ENCODE results near the gene SACS.
"Not testable (repeated sequence)": the region's sequence is repeated elsewhere in the genome, so short reads cannot be mapped to it uniquely, and the experiment has no call there.

Gene SACS

DNA sequence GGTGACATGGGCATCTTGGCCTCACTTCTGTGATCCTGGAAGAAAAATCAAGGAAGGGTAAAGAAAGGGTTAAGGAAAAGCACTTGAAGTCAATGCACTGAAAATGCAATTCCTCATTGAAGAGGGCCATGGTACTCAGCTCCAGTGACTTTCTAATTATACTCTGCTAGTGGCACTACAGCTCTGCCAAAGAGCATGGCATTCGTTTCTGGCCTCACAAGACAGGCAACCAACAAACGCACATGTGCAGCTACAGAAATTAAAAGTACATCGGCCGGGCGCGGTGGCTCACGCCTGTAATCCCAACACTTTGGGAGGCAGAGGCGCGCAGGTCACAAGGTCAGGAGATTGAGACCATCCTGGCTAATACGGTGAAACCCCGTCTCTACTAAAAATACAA, 21.8 kb downstream of the SACS start:
- DNase-seq (ENCODE audit: low spot score) = no peak

DNA sequence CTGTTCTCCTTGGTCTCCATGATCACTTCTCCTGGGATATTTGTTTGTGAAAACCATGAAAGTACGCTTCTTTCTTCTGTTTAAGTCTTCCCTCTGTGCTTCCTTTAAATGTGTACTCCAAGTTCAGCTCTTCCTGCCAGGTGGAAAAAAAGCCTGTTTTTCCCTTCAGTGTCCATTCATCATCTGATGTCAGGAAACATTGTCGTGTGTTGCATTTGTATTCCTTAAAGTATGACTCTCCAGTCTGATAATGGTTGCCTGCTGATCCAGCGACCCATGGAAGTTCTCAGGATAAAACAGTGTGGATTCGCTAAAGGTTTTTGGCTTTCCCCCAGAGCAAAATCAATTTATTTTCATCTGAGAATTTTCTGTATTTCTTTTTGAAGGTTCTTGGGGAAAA, 22.3 kb downstream of the SACS start:
- DNase-seq (ENCODE audit: low spot score) = no peak

DNA sequence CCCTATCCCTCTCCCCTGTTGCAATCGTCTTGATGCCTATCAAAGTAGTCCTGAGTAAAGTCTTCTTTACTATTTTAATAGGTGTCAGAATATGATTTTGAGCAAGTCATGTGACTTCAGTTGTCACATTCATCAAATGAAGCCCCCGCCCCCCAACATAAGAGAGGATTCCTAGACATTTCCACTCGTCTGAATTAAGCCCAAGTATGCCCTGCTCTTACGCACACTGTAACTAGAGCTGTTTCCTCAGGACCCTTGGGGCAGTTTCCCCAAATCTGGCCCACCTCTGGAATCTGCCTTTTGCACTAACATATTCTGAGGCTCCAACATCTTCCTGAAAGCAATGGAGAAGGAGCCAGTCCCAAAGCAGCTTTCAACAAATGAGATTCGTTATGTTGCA, 25.5 kb downstream of the SACS start:
- no peak for DNase-seq (ENCODE audit: low spot score)

DNA sequence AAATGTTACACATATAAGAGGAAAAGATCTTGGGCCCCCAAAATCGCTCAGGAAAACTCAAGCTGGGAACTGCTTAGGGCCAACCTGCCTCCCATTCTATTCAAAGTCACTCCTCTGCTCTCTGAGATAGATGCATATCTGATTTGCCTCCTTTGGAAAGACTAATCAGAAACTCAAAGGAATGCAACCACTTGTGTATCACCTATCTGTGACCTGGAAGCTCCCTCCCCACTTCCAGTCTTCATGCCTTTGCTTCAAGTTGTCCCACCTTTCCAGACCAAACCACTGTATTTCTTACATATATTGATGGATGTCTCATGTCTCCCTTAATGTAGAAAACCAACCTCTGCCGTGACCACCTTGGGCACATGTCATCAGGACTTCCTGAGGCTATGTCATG, 32.3 kb downstream of the SACS start:
- not testable (repeated sequence) for DNase-seq (ENCODE audit: low spot score)

DNA sequence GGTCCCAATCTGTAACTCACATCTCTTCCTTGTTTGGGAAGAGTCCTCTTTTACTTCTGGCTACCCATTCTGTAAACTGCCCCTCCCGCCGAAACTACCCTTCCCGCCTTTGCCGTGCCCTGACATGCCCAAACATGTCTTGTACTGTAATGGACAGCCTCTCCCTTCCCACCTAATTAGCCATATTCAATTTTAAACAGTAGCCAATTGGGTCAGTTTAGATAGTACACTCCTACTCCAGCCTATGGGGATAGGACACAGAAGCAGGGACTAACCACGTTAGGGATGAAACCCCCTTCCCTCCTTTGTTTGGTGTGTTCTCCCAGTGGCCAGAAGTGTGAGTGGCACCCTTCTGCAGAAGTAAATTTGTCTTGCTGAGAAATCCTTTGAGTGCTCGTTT, 34.2 kb downstream of the SACS start:
- DNase-seq (ENCODE audit: low spot score) = no peak

DNA sequence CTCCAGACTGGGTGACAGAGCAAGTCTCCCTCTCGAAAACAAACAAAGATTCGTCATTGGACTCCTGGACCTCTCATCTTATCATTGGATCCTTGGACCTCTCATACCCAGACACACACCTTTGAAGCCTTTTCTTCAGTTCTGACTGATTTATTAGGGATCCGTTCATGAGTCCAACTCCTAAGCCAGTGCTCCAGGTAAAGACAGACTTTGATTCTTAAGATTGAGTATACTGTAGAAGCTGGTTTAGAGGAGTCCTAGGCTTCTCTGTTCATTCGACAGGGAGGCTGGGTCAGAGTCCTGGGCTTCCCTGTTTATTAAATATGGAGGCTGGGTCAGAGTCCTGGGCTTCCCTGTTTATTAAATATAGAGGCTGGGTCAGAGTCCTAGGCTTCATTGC, 38.7 kb downstream of the SACS start:
- DNase-seq (ENCODE audit: low spot score) = no peak

DNA sequence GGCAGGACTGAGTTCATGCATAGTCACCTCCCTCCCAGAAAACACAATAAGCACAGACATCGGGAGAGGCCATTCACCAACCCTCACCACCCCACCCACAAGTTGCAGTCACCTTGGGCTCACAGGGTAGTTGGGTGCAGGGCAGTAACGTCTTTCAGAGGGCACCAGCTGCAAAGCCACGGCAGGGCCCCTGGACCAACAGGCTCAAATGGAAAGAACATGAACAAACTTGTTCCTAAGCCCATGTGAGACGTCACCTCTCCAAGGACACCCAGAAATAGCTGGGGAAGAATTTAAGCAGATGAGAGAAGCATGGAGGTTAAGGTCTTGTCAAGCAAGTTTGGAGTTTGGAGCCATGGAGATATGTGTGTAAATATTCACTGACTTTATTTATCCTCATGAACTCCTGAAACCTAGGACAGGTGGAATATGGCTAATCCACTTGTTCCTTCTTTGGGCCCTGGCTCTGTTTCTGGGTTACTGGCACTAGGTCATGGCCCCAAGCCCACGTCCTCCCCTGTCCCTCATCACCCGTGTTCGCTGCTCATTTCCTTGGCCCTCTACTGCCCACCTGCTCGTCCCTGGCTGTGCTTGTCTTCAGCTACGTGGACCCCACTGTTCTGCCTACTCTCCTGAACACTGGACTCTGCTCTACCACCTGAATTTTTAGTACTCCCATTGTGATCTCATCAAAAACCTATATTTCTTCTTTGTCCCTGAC, 40.4 kb downstream of the SACS start:
- DNase-seq (ENCODE audit: low spot score) = no peak

DNA sequence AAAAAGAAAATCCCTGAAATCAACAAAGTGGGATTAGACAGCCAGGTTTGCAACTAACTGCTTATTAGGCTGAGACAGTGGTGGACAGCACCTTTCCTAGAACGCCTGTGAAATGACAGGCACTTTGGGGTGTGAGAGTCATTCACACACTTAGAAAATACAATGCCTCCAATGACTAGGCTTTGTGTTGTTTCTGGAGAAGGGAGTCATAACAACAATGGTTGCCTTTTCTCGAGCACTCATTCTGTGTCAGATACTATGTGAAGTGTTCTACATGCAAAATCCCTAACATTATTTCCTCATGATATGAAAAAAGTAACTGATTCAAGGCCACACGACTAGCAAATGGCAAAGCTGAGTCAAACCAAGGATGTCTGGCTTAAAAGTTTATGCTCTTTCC, 41.2 kb downstream of the SACS start:
- no peak for DNase-seq (ENCODE audit: low spot score)

DNA sequence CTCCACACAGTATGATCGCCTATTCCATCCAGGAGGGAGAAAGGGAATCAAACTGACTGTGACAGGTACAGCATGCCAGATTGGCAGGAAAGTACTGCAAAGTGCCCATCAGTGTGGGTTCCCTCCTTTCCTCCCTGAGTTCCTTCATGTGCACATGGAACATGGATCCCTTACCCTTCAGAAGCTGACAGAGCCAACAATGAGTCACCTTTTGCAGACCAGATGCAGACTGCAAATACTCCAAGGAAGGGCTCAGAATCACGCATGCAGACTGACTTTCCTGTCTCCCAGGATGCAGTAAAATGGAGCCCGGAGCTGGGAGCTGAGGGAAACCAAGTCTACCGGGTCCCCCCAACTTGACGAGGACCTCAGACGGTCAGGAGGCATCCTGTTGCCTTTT, 41.8 kb downstream of the SACS start:
- DNase-seq (ENCODE audit: low spot score) = no peak

DNA sequence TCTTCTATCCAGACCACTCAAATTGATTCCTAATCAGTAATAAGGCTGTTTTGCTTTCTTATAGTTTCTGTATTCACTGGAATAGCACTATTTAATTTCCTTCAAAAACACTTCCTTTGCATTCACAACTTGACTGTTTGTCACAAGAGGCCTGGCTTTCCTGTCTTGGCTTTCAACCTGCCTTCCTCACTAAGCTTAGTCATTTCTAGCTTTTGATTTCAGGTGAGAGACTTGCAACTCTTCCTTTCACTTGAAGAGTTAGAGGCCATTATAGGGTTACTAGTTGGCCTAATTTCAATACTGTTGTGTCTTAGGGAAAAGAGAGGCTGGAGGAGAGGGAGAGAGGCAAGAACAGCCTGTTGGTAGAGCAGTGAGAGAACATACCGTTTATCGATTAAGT, 47.0 kb downstream of the SACS start:
- DNase-seq (ENCODE audit: low spot score) = no peak

DNA sequence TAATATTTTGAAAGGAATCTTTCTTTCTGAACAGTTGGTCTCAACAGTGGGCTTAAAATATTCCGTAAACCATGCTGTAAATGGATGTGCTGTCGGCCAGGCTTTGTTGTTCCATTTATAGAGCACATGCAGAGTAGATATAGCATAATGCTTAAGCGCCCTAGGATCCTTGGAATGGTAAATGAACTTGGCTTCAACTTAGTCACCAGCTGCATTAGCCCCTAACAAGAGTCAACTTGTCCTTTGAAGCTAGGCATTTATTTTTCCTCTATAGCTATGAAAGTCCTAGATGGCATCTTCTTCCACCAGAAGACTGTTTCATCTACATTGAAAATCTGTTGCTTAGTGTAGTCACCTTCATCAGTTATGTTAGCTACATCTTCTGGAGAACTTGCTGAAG, 47.6 kb downstream of the SACS start:
- DNase-seq (ENCODE audit: low spot score) = no peak

DNA sequence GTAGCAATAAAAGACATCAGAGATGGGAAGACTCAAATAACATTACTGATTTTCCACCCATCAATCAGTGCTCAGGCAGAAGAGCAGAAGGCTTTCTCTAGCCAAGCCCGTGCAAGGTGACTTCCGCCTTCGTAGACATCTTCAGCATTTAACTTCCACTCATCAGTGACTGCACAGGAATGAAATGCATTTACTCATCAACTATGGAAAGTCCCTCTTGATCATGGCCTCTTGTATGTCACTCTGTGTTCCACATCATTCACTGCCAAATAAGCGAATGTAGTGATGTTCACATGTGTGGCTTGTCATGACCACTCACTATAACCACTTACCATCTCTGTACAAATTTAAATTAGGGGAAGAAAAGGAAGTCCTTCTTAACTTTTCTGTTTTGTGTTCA, 49.4 kb downstream of the SACS start:
- DNase-seq (ENCODE audit: low spot score) = no peak

DNA sequence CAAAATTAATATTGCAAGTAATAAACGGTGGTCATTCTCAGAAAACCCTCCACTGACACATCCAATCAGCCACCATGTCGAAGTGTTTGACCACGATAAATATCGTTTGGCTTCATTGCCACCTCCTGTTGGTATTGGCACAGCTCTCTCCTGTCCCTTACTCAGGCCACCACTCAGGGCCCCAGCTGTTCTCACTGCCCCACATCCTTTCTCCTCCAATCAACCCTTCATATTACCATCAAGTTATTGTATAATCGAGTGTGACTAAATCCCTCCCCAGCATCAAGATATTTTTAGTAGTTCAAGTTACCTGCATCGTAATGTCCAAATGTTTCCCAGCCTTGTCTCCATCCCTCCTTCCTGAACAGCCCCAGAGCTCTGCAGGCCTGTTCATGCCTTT, 50.4 kb downstream of the SACS start:
- DNase-seq (ENCODE audit: low spot score) = no peak

DNA sequence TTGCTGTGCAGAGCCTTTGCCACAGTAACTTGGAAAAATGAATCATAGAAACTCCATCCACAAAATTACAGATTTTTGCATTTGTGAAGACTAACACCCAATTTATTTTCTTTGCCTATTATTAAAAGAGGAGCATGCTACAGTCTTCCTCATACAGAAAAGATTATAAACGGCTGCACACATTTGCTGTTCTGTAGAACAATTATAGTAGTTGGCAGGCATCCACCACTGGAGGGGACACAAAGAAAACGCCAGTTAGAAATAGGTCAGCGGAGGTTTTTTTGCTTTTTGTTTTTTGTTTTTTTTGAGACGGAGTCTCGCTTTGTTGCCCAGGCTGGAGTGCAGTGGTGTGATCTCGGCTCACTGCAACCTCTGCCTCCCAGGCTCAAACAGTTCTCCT, 51.6 kb downstream of the SACS start:
- no peak for DNase-seq (ENCODE audit: low spot score)

DNA sequence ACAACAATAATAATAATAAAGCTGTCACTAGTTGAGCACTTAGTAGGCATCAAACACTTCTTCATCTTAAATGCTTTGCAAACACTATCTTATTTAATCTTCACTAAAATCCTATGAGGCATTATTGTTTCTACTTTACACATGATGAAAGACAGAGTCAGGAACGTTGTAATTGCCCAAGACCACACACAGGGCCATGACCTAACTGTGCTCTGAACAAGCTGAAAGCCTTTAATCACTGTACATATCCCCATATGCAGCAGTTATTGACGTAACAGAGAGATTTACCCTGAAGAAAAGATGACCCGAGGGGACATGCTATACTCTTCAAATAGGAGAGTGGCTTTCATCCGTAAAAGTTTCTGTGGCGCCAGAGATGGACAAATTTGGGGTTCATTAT, 53.0 kb downstream of the SACS start:
- DNase-seq (ENCODE audit: low spot score) = no peak

DNA sequence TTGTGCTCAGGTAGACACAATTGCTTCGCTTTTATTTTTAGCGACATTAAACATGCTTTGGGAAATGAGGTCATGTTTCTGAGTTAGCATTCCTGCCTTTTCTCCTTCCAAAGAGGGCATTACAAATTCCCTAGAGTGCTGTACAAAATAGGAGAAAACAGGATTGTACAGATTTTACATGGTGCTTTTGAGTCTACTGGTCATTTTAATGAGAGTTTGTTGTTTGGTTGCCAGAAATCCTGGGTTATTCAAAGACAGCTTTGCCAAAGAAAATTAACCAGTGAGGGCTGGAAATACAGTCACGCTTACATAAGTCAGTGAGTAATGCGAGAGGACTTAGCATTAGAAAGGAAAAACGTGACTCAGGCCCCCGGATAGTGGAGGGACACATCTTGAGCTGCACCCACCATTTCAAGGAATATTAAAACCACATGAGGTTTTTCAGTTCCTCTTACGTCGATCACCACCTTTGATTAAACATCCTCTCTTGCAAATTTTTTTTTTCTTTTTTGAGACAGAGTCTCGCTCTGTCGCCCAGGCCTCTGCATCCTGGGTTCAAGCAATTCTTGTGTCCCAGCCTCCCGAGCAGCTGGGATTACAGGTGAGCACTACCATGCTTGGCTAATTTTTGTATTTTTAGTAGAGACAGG, 55.4 kb downstream of the SACS start:
- no peak for DNase-seq (ENCODE audit: low spot score)

DNA sequence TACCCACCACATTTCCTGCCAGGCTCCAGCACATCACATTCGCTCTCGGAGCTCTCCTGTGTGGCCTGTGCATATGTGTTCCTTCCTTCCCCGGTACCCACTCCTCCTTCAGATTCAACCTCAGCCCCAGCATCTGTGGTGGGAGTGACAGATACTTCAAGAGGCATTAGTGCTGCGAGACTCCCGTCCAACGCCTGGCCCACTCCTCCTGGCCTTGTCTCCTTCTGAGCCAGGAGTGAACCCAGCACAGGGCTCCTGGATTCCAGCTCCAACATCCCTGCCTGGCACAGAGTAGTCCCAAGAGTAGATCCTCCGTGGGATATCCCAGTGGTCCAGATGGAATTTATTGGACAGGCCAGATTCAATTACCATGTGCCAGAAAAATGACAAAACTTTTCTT, 55.9 kb downstream of the SACS start:
- no peak for DNase-seq (ENCODE audit: low spot score)

DNA sequence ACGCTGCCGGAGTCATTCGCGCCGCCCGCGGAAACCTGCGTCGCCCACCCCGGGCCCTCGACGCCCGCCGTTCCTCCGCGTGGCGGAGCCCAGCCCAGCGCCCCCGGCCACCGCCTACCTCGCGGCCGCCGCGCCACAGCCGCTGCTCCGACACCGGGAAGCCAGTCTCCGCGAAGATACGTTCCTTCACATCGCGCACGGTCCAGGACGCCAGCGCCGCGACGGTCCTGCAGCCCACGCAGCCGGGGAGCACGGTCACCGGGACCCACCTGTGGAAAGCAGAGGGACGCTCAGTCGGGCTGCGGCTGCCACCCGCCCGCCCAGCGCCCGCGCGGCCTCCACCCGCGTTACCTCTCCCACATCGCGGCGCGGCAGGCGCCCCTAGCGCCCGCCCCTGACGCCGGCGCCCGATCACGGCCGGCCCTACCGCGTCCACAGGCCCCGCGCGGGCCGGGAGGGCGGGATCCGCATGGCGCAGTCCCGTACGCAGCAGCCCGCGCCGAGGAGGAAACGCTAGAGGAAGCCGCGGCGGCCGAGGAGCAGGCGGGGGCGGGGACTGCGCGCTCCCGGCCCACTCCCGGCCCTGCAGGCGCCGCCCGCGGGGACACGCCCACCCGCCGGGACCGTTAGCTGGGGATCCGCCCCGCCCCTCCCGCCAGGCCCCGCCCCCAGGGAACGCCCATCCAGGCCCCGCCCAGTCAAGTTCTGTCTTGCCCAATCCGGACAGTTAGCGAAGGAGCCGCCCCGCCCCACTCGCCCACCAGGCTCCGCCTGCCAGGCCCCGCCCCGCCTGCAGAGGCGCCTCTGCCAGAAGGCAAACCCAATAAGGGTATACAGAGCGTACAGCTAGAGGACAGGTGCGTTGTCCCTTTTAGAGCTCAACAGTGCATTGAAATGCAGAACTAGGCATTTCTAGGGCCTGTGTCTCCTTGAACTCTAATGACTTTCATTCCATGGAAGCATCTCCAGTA, 58.2 kb downstream of the SACS start:
- peak; percentile 87 for DNase-seq (ENCODE audit: low spot score)

DNA sequence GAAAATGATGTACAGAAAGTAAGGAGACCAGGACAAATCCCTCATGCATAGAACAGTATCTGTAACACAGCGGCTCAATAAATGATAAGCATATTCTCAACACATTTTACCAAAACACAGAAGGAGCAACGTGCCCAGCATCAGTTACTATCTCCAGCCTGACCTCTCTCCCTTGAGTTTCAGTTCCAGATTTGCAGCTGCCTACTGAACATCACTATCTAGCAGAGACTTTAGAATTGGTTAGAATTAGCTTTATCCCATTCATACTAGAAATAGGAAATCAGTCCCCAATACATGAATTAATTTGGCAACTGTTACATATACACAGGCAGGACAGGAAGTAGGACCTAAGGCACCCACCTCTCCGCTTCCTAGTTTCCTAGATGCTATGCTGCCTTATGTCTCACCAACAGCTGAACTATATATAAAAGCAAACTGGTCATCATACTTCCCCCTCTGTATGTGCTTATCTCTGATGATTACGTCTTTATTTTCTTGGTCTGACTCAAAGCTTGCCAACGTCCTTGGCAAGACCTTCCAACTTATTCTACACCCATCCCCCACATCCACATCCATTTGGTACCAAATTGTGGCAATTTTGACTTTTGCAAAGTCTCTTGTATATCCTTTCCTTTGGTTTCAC, 61.1 kb downstream of the SACS start:
- DNase-seq (ENCODE audit: low spot score) = no peak

DNA sequence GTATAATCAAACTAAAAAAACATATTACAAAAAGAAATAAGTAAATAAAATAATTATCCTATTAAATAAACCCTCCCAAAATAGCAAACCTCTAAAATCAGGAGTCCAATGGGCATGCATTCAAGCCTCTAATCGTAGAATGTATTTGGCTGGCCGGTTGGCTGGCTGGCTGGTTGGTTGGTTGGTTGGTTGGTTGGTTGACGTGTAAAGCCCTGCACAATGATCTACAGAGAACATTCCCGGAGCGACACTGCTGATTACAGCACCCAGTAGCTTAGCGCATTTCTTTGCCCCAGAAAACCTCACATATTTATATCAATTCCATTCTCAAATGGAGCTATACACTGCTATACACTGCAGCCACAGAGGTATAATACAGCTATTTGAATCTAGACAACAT, 65.6 kb downstream of the SACS start:
- DNase-seq (ENCODE audit: low spot score) = no peak

DNA sequence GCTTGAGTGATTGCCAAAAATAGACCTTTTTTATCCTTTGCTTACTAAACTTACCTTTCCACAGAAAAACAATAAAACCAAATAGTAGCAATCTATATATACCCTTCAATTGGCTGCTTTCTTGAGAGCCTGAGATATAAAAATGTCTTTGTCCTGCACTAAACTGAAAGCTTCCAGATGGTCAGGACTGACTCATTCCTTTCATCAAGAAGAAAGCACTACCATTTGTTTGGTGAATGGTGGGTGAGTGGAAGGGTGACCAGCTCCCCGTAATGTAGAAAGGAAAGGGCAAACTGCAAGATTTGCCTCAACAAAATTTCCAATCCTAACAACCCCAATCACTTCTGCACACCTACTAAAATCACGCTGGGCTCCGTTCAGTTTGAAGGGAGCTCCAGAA, 67.8 kb downstream of the SACS start:
- DNase-seq (ENCODE audit: low spot score) = no peak

DNA sequence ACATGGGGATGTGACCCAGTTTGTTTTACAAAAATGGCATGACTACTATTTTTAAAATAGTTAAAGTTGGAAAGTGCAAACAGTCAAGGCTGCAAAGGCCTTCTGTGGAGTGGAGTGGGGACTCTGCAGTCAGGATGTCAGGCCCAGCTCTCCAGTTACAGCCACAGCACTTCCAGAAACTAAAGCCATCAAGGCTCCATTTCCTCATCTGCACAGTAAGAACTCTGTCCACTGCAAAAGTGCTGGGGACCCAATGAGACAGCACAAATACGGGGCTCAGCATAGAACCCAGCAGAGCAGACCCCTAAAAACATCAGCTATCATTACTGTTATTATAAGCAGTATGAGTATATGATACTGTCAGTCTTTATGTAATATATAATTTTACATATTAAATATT, 73.6 kb downstream of the SACS start:
- no peak for DNase-seq (ENCODE audit: low spot score)

All from SK-N-DZ (cell line).